Mucosa of stomach (tissue), 1 donor: ENCODE measurements around the gene DCUN1D5.
"Not testable (repeated sequence)": the region's sequence is repeated elsewhere in the genome, so short reads cannot be mapped to it uniquely, and the experiment has no call there.

Experiments
- H3K27me3 ChIP-seq: one replicate; pipeline ENCODE4 v1.7.0; 2013; ENCODE audit warnings: mild to moderate bottlenecking, low read length; ENCODE audit not compliant: control insufficient read depth, insufficient read depth
- H3K36me3 ChIP-seq: one replicate; pipeline ENCODE4 v1.7.0; 2013; ENCODE audit warnings: low read length; ENCODE audit not compliant: control insufficient read depth, insufficient read depth
- H3K4me1 ChIP-seq: one replicate; pipeline ENCODE4 v1.7.0; 2013; ENCODE audit warnings: mild to moderate bottlenecking, low read length; ENCODE audit not compliant: control insufficient read depth, insufficient read depth
- H3K4me3 ChIP-seq: one replicate; pipeline ENCODE4 v1.7.0; 2013; ENCODE audit warnings: low read length
- H3K9ac ChIP-seq: one replicate; pipeline ENCODE4 v1.7.0; 2013; ENCODE audit warnings: mild to moderate bottlenecking, low read length, moderate library complexity
- H3K9me3 ChIP-seq: one replicate; pipeline ENCODE4 v1.7.0; 2013; ENCODE audit warnings: mild to moderate bottlenecking, low read length, moderate library complexity; ENCODE audit not compliant: control insufficient read depth
- donor health status: Pancreatic carcinoma.

Gene DCUN1D5

DNA sequence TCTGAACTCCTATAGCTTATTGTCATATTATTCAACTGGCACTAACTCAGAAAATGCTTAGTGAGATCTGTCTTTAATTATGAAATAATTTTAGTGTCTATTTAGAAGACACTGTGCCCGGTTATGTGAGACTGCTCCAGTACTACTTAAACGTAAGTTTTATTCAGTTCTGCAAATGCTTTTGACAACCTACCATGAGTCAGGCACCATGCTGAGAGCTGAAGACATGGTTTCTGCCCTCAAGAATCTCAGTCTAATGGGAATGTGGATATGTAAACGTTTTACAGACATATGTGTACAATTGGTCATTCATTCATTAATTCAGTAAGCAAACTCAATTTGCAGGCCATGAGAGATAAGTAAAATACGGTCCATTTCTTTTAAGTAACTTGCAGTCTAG lies 40.0 kb downstream of the DCUN1D5 start:
- Histone ChIP-seq H3K9me3 (no peaks in the 10 kb centered on the region), H3K4me1 (no peaks in the 10 kb centered on the region)

GRCh38 chr11:103051151-103051801 lies 40.7 kb downstream of the DCUN1D5 start:
- Histone ChIP-seq H3K27me3 (no peaks in the 10 kb centered on the region), H3K9ac (no peak overlapping the region), H3K36me3 (no peaks in the 10 kb centered on the region), H3K4me3 (no peak overlapping the region), H3K4me1 (no peaks in the 10 kb centered on the region), H3K9me3 (no peaks in the 10 kb centered on the region)

More for the DNA sequence above, 40.0 kb downstream of the DCUN1D5 start:
- Histone ChIP-seq H3K36me3 (no peaks in the 10 kb centered on the region), H3K9ac (no peak overlapping the region), H3K4me3 (no peak overlapping the region), H3K27me3 (no peaks in the 10 kb centered on the region)

DNA sequence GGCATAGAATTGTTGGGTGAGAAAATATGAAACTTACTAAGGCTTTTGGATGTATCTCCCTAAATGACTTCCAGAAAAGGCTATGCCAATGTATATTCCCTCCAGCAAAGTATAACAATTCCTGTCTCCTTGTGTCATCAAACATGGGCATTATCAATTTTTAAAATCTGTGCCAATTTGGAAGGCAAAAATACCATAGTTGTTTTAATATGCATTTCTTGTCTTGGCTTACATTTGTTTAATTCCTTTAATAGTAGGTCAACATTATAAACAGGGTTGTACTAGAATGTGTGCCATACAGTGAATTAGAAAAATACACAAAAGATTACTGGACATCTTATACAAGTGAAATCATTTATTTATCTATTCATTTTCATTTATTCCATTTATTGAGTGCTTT lies 41.6 kb downstream of the DCUN1D5 start:
- Histone ChIP-seq H3K9me3 (no peaks in the 10 kb centered on the region), H3K27me3 (no peaks in the 10 kb centered on the region), H3K4me3 (no peak overlapping the region), H3K36me3 (no peaks in the 10 kb centered on the region), H3K4me1 (no peaks in the 10 kb centered on the region), H3K9ac (no peak overlapping the region)

GRCh38 chr11:103047837-103048236 lies 44.1 kb downstream of the DCUN1D5 start:
- no peaks in the 10 kb centered on the region for H3K9me3 ChIP-seq
- H3K27me3 ChIP-seq: no peaks in the 10 kb centered on the region
- no peak overlapping the region for H3K4me3 ChIP-seq
- no peaks in the 10 kb centered on the region for H3K4me1 ChIP-seq
- no peak overlapping the region for H3K9ac ChIP-seq
- H3K36me3 ChIP-seq: no peaks in the 10 kb centered on the region

DNA sequence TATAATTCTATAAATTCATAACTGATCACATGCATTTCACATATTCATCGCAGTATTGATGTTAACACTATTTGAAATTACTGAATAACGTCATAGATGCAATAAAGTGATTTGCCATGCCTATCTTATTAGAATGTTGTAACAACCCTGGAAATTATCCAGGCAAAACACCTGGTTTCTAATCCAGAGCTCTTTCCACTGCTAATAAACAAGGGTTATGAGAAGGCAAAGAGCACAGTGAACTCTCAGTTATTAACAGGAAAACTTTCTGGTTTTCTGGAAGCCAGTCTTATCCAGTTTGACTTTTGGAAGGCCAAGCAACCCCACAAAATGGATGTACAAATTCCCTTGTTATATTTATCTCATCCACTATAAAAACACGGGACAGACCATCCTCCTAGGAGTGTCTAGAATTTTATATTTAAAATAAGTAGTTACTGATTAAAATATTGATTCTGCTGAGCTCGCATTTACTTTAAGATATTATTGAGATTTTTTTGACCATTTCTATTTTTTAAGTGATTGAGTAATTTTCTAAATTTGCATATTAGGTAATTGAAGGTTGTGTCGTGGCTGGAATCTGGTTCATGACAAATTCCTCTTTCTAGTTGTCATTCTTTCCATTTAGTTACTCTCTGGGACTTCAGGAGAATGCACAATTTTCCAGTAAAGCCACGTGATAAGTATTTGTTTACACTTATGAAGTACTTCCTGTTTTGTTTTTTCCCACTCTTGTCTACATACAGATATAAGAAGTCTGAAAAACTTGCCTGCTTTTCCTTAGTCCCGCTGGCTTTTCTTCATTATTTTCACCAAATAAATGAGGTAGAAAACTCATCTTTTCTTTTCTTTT lies 47.9 kb downstream of the DCUN1D5 start:
- no peak overlapping the region for H3K4me3 ChIP-seq
- H3K27me3 ChIP-seq: no peaks in the 10 kb centered on the region

GRCh38 chr11:103042161-103042560 lies 49.8 kb downstream of the DCUN1D5 start:
- no peaks in the 10 kb centered on the region for H3K27me3 ChIP-seq
- H3K36me3 ChIP-seq: no peaks in the 10 kb centered on the region
- H3K4me1 ChIP-seq: no peaks in the 10 kb centered on the region
- H3K4me3 ChIP-seq: no peak overlapping the region
- H3K9ac ChIP-seq: no peak overlapping the region
- no peaks in the 10 kb centered on the region for H3K9me3 ChIP-seq

More for the DNA sequence above, 47.9 kb downstream of the DCUN1D5 start:
- Histone ChIP-seq H3K4me1 (no peaks in the 10 kb centered on the region), H3K9ac (no peak overlapping the region), H3K36me3 (no peaks in the 10 kb centered on the region), H3K9me3 (no peaks in the 10 kb centered on the region)

DNA sequence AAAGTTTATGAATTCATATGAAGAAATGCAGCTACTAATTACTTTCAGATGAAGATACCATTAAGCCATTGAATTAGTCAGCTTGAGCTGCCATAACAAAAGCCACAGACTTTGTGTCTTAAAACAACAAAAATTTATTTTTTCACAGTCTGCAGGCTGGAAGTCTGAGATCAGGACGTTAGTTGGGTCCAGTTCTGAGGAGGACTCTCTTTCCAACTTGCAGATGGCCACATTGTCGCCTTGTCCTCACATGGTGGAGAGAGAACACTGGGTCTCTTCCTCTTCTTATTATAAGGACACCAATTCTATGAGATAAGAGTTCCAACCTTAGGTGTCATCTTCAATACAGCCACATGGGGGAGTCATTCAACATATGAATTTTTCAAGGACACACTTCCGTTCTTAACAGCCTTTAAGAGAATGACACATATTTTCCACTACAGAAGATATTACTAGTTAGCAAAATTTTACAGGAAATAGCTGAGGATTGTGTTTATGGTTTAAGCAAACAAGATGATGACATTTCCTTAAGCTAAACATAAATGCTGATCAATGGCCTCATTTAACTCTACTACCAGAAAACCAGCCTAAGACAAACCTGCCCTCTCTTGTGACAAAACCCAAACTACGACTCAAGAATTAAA lies 56.0 kb downstream of the DCUN1D5 start:
- H3K27me3 ChIP-seq: no peaks in the 10 kb centered on the region
- H3K36me3 ChIP-seq: no peaks in the 10 kb centered on the region
- H3K4me1 ChIP-seq: no peaks in the 10 kb centered on the region
- H3K9ac ChIP-seq: no peak overlapping the region
- H3K9me3 ChIP-seq: no peaks in the 10 kb centered on the region
- H3K4me3 ChIP-seq: no peak overlapping the region

- Histone ChIP-seq H3K9me3 (no peaks in the 10 kb centered on the region), H3K9ac (no peak overlapping the region), H3K4me1 (no peaks in the 10 kb centered on the region), H3K4me3 (no peak overlapping the region), H3K36me3 (no peaks in the 10 kb centered on the region), H3K27me3 (no peaks in the 10 kb centered on the region)
These were observed 56.7 kb downstream of the DCUN1D5 start for GRCh38 chr11:103035216-103035615.

DNA sequence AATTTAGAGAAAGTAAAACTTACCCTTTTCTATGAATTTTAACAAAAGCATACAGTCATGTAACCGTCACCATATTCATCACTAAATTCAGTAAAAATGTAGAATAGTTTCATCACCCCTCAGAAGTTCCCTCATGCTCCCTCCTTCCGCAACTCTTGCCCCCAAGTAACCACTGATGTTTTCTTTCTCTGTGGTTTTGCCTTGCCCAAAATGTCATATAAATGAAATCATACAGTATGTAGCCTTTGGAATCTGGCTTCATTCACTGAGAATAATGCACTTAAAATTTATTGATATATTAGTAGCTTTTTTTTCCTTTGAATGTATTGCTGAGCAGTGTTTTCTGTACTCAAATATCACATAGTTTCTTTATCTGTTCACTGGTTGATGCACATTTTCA lies 60.1 kb downstream of the DCUN1D5 start:
- Histone ChIP-seq H3K9ac (no peak overlapping the region), H3K4me3 (no peak overlapping the region), H3K36me3 (no peaks in the 10 kb centered on the region), H3K9me3 (no peaks in the 10 kb centered on the region), H3K4me1 (no peaks in the 10 kb centered on the region), H3K27me3 (no peaks in the 10 kb centered on the region)

GRCh38 chr11:103029401-103029800 lies 62.6 kb downstream of the DCUN1D5 start:
- H3K9ac ChIP-seq: no peak overlapping the region
- no peaks in the 10 kb centered on the region for H3K36me3 ChIP-seq
- H3K27me3 ChIP-seq: no peaks in the 10 kb centered on the region
- no peaks in the 10 kb centered on the region for H3K9me3 ChIP-seq
- no peak overlapping the region for H3K4me3 ChIP-seq
- no peaks in the 10 kb centered on the region for H3K4me1 ChIP-seq

DNA sequence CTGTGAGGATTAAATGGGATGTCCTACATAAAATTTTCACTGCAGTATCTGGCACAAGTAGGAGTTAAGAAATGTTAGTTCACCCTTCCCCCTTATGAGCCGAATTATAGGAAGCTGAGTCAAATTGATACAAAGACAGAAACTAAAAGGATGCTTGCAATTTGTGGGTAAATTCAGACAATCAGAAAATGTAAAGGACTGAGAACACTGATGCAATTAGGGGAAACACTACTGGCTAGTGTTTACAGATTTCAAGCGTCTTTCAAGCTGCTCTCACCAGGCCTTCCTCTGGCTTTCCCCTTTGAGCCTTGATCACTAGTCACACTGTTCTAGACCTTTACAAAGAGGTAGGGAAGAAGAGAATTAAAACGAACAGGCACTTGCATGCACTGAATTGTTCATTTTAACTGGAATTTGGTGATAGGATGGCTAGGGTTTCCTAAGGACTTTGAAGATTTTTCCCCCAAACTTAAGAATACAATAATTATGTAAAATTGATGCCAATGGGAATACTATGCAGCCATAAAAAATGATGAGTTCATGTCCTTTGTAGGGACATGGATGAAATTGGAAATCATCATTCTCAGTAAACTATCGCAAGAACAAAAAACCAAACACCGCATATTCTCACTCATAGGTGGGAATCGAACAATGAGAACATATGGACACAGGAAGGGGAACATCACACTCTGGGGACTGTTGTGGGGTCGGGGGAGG lies 63.5 kb downstream of the DCUN1D5 start:
- H3K36me3 ChIP-seq, H3K27me3 ChIP-seq, H3K4me3 ChIP-seq, H3K9me3 ChIP-seq, H3K4me1 ChIP-seq, H3K9ac ChIP-seq: not testable (repeated sequence)

DNA sequence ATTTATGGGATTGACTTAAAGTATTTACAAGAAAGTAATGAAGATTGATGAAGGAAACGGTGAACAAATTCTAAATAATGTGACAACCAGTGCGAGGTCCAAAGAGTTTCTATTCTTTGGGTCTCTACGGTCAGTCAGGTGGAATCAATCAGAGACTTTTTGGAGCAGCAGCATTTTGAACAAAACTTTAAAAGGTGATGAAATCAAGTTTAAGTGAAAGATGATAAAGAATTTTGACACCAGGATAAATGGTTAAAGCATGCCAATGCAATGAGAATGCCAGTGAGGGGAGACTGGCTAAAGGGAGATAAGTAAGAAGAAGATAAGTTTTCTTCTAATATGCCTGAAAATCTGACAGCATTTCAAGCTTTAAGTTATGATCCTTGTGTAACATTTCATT lies 67.9 kb downstream of the DCUN1D5 start:
- Histone ChIP-seq H3K36me3 (no peaks in the 10 kb centered on the region), H3K9ac (no peak overlapping the region), H3K4me3 (no peak overlapping the region), H3K27me3 (no peaks in the 10 kb centered on the region), H3K4me1 (no peaks in the 10 kb centered on the region), H3K9me3 (no peaks in the 10 kb centered on the region)
